ENCODE results near the gene TSBP1.

DNA sequence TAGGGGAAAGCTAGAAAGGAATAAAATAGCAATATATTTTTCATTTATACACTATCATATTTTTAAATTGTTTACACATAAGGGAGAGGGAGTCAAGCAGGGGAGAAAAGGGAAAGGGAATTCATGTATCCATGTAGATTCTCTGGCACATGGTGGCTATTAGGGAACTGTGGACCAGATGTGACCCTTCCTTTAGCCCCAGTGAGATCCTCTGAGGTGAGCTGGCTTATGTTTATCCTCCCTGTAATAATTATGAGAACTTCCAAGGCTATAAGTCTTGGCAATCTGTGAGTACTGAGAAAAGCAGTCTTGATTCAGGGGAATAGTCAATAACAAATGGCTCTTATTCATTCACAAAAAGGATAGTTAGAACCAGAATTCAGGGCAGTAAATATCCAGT lies 42.6 kb downstream of the TSBP1 start:
- no peak for TF ChIP-seq POLR2A (IDR thresholded peaks at IDR 0.05)
- TF ChIP-seq CTCF (IDR thresholded peaks at IDR 0.05), result no peak
